ENCODE results near the gene SMCO1.

Gene SMCO1

GRCh38 chr3:196502775-196503195 is 12.4 kb downstream of the SMCO1 start:
- peaks cover 19% of the 10 kb centered on the region for H4K20me1 ChIP-seq (ENCODE audit: control insufficient read depth, insufficient read depth, low read depth, low read length)
- peak overlapping the region; percentile 90 for H3K27ac ChIP-seq (ENCODE audit: low read depth, low read length)

GRCh38 chr3:196501316-196502044 is 13.7 kb downstream of the SMCO1 start:
- Histone ChIP-seq H4K20me1 (ENCODE audit: control insufficient read depth, insufficient read depth, low read depth, low read length) (peaks cover 19% of the 10 kb centered on the region), H3K9me2 (replicated peaks; ENCODE audit: control insufficient read depth, low read length) (no peaks in the 10 kb centered on the region), H3K79me2 (ENCODE audit: control insufficient read depth, low read length) (peaks cover 69% of the 10 kb centered on the region), H3K4me3 (ENCODE audit: low read length) (peak overlapping the region; percentile 97), H3K9me3 (ENCODE audit: control insufficient read depth, insufficient read depth, low read length) (no peaks in the 10 kb centered on the region), H3K36me3 (ENCODE audit: control insufficient read depth, low read length) (peaks cover 50% of the 10 kb centered on the region), H3K27me3 (ENCODE audit: control insufficient read depth, low read length) (no peaks in the 10 kb centered on the region), H3K4me2 (ENCODE audit: low read length) (peak overlapping the region; percentile 91), H3F3A (ENCODE audit: control insufficient read depth, insufficient read depth) (peaks cover 9% of the 10 kb centered on the region), H3K4me1 (ENCODE audit: control insufficient read depth, low read length) (peaks cover 28% of the 10 kb centered on the region), H3K27ac (ENCODE audit: low read depth, low read length) (0 out of 2 replicates have a peak overlapping the region, but pooled peaks have one; percentile 90)
- TF ChIP-seq EZH2phosphoT487 (IDR thresholded peaks at IDR 0.05; ENCODE audit: borderline replicate concordance, low read length), result no peak
- no peak for TF ChIP-seq CTCF (IDR thresholded peaks at IDR 0.05; ENCODE audit: low read depth, low read length, poor library complexity, severe bottlenecking)

More at GRCh38 chr3:196502775-196503195, 12.4 kb downstream of the SMCO1 start:
- Histone ChIP-seq H3K27me3 (ENCODE audit: control insufficient read depth, low read length) (no peaks in the 10 kb centered on the region), H3K4me3 (ENCODE audit: low read length) (peak overlapping the region; percentile 97), H3K9me2 (replicated peaks; ENCODE audit: control insufficient read depth, low read length) (no peaks in the 10 kb centered on the region), H3K4me2 (ENCODE audit: low read length) (peak overlapping the region; percentile 91), H3K4me1 (ENCODE audit: control insufficient read depth, low read length) (peaks cover 28% of the 10 kb centered on the region), H3F3A (ENCODE audit: control insufficient read depth, insufficient read depth) (peaks cover 9% of the 10 kb centered on the region), H3K36me3 (ENCODE audit: control insufficient read depth, low read length) (peaks cover 45% of the 10 kb centered on the region), H3K79me2 (ENCODE audit: control insufficient read depth, low read length) (peaks cover 56% of the 10 kb centered on the region), H3K9me3 (ENCODE audit: control insufficient read depth, insufficient read depth, low read length) (peaks cover 9% of the 10 kb centered on the region; the same call in 1 of the 2 replicates)
- TF ChIP-seq CTCF (IDR thresholded peaks at IDR 0.05; ENCODE audit: low read depth, low read length, poor library complexity, severe bottlenecking), result peak; percentile 2
- TF ChIP-seq EZH2phosphoT487 (IDR thresholded peaks at IDR 0.05; ENCODE audit: borderline replicate concordance, low read length), result no peak

- Histone ChIP-seq H3K4me3 (ENCODE audit: low read length) (peak overlapping the region; percentile 97), H3K36me3 (ENCODE audit: control insufficient read depth, low read length) (peaks cover 64% of the 10 kb centered on the region), H3K27me3 (ENCODE audit: control insufficient read depth, low read length) (no peaks in the 10 kb centered on the region), H4K20me1 (ENCODE audit: control insufficient read depth, insufficient read depth, low read depth, low read length) (peaks cover 19% of the 10 kb centered on the region), H3K9me2 (replicated peaks; ENCODE audit: control insufficient read depth, low read length) (no peaks in the 10 kb centered on the region), H3F3A (ENCODE audit: control insufficient read depth, insufficient read depth) (peaks cover 9% of the 10 kb centered on the region), H3K79me2 (ENCODE audit: control insufficient read depth, low read length) (peaks cover 84% of the 10 kb centered on the region), H3K27ac (ENCODE audit: low read depth, low read length) (no peak overlapping the region), H3K9me3 (ENCODE audit: control insufficient read depth, insufficient read depth, low read length) (no peaks in the 10 kb centered on the region), H3K4me2 (ENCODE audit: low read length) (peak overlapping the region; percentile 91), H3K4me1 (ENCODE audit: control insufficient read depth, low read length) (peaks cover 33% of the 10 kb centered on the region)
- no peak for TF ChIP-seq EZH2phosphoT487 (IDR thresholded peaks at IDR 0.05; ENCODE audit: borderline replicate concordance, low read length)
- TF ChIP-seq CTCF (IDR thresholded peaks at IDR 0.05; ENCODE audit: low read depth, low read length, poor library complexity, severe bottlenecking), result no peak
Measured at GRCh38 chr3:196499807-196500524, 15.2 kb downstream of the SMCO1 start.
